ENCODE results near the gene MUSK.

DNA sequence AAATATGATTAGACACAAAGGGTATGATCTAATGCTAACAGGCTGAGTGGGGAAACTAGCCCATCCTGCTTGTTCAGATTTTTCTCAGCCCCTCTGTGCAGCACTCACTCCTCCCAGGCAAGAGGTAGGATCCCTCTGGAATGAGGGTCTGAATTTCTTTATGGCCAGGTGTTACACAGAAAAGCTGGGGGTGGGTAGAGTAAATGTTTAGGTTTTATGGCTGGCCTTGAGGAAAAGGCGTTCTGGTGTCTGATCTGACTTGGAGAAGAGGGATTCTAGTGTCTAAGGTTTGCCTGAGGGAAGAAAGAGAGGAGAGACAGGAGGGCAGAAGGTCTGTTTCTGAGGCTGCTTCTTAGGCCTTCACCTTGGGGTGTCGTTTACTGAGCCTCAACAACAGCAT, 97.3 kb downstream of the MUSK start:
- TF ChIP-seq, protein P1, sequence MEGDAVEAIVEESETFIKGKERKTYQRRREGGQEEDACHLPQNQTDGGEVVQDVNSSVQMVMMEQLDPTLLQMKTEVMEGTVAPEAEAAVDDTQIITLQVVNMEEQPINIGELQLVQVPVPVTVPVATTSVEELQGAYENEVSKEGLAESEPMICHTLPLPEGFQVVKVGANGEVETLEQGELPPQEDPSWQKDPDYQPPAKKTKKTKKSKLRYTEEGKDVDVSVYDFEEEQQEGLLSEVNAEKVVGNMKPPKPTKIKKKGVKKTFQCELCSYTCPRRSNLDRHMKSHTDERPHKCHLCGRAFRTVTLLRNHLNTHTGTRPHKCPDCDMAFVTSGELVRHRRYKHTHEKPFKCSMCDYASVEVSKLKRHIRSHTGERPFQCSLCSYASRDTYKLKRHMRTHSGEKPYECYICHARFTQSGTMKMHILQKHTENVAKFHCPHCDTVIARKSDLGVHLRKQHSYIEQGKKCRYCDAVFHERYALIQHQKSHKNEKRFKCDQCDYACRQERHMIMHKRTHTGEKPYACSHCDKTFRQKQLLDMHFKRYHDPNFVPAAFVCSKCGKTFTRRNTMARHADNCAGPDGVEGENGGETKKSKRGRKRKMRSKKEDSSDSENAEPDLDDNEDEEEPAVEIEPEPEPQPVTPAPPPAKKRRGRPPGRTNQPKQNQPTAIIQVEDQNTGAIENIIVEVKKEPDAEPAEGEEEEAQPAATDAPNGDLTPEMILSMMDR (IDR thresholded peaks at IDR 0.05), result no peak
- TF ChIP-seq EZH2 (IDR thresholded peaks at IDR 0.05; ENCODE audit: borderline replicate concordance, insufficient read depth, low read depth, low read length, poor library complexity, severe bottlenecking), result no peak
